CD4-positive, alpha-beta T cell treated with Interleukin-4 for 4 hours (primary cell): ENCODE results near the gene KRTAP10-5.
"Not testable (repeated sequence)": the region's sequence is repeated elsewhere in the genome, so short reads cannot be mapped to it uniquely, and the experiment has no call there.

Source experiments
- DNase-seq: peaks from one replicate; pipeline ENCODE4 v3.0.0-alpha.2; 2020

KRTAP10-5 gene

DNA sequence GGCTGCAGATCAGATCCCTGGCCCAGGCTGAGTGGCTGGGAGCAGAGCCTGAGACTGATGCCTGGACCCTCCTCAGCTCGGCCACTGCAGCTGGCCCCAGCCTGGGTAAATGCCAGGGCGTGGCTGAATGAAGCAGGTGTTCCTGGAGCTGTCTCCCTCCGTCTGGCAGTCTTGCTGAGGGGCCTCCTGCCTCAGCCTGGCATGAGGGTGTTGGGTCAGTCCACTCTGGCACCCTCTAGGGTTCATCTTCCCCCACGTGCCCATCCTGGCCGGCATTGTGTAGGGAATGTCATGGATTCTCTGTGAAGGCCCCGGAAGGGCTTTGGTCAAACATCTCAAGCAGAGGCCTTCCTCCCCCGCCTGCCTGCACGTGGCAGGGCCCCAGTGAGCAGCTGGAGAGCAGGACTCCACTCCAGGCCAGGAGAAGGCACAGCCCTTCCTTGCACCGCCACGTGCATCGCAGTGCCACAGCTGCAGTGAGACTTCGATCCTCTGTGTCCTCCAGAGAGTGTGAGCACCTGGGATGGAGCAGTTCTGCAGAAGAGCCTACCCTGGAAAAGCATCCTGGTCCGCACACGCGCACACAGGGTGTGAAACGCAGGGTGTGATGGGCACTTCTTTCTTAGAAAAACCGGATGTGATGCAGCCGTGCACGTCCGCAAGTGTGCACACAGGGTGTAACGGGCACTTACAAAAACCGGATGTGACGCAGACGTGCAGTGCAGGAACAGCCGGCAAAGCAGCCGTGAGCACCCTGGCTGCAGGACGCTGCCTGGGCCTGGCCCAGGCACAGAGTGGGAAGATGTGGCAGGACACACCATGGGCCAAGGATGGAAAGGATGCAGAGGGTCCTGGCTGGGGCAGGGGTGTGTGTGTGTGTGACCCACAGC is 11.5 kb downstream of the KRTAP10-5 start:
- no peak for DNase-seq

DNA sequence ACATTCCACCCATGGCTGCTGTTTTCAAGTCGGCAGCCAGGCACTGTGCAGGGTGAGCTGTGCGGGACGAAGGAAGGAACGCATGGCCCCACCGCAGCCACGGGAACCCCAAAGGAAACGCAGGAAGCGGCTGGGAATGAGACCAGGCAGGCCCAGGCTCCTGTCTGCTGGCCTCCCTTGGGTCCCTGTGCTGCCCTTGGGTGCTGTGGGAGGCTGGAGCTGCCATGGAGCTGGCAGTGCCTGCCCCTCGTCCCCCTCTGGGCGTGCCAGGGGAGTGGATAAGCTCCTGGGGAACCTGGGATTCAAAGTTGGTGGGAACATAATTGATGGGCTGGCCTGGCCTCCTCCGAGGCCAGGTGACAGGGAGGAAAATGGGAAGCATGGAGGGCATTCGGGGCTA is 12.1 kb downstream of the KRTAP10-5 start:
- no peak for DNase-seq

DNA sequence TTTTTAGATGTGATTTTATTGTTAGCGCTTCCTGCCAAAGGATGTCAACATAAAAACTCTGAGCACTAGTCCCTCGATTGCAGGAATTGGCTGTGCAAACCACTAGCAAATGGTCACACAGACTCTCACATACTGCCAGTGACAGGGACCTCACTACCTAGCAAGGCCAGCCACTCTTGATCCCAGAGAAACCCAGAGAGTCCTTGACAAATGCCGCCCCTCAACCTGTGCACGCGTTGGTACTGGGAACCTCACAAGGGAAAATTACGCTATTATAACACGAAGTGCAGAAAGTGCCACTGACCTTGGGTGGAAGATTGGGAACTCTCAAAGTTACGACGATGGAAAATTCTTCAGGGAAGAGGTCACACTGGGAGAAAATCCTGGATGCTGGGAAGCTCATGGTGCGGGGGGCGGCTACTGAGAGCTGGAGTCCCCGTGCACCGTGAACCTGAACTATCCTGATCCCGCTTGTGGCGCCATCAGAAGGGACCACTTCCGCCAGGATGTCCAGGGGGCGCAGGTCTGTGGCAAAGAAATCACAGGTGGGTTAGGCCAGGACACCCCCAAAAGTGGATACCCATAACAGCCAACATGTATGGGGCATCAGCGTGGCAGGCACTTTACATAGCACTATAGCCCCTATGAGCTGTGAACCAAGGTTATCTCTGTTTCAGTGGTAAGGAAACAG is 12.8 kb downstream of the KRTAP10-5 start:
- DNase-seq = no peak

DNA sequence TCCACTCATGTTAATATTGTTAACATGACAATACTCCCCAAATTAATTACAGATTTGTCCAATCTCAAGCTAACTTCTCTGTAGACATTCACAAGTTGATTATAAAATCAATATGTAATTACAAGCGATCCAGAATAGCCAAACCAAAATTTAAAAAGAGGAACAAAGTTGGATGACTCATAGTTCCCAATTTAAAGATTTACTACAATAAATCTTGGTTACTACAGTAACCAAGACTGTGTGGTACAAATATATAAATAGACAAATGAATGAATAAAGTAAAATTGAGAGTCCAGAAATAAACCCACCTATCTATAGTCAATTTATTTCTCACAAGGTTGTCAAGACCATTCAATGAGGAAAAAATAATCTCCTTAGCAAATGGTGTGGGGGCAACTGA is 14.0 kb downstream of the KRTAP10-5 start:
- DNase-seq = no peak

DNA sequence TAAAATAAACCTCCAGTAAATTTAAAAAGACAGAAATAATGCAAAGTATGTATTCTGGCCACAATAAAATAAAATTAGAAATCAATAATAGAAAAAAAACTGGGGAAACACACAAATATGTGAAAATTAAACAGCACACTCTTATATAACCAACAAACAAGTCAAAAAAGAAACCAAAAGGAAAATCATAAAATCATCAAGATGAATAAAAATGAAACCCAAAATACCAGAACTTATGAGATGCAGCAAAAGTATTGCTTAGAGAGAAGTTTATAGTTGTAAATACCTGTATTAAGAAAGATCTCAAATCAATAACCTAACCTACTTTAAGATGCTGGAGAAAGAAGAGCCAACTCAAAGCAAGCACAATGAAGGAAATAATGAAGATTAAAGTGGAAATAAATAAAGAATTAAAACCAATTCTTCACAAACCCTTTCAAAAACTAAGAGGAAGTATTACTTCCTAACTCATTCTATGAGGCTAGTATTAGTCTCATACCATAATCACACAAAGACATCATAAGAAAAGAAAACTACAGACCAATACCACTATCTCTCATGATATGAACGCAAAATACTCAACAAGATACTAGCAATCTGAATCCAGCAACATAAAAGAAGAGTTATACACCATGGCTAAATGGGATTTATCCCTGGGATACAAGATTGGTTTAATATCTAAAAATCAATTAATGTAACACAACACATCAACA is 15.4 kb downstream of the KRTAP10-5 start:
- DNase-seq = no peak

DNA sequence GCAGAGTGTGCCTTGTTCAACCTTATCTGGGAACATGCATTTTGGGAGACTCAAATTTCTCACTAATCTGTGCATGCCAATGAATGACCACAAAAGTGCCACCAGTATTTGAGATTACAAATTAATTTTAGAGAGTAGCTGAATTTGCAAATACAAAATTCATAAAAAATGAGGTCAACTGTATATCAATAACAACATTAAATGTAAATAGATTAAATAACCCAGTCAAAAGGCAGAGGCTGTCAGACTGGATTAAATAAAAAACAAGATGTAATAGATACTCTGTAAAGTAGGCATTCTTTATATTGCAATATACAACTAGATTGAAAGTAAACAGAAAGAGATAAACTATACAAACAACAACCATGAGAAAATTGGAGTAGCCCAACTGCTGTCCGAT is 16.3 kb downstream of the KRTAP10-5 start:
- no peak for DNase-seq

DNA sequence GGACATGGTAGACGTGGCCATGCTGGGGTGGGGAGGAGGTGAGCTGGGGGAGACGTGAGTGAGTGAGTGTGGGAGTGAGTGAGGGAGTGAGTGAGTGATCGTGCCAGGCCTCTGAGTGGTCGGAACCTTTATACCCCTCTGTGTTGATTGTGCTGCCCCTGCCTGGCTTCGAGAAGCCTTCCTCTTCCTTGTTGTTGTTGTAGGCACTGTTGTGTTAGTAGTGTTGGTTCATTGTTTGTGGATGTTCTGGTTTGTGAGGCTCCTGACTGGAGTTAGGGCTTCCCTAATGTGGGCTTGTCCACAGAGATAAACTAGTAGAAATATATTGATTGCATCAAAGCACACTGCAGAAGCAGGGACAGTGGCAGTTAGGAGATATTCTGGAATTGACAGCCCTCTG is 21.7 kb downstream of the KRTAP10-5 start, which contains the start of gene KRTAP10-3:
KRTAP10-3 (minus strand) TSS at position 101 of the 400 bp plus-strand sequence; CDS start at position 21, 80 bp downstream.
- DNase-seq = no peak

DNA sequence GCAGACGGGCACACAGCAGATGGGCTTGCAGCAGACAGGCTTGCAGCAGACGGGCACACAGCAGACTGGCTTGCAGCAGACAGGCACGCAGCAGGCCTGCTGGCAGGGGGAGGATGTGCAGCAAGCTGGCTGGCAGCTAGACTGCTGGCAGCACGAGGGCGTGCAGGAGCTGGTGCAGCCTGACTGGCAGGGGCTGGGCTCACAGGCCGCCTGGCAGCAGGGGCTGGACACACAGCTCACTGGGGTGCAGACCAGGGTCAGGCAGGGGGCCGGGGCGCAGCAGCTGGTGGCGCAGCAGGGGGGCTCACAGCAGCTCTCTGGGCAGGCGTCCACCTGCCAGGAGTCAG is 22.1 kb downstream of the KRTAP10-5 start:
- not testable (repeated sequence) for DNase-seq

DNA sequence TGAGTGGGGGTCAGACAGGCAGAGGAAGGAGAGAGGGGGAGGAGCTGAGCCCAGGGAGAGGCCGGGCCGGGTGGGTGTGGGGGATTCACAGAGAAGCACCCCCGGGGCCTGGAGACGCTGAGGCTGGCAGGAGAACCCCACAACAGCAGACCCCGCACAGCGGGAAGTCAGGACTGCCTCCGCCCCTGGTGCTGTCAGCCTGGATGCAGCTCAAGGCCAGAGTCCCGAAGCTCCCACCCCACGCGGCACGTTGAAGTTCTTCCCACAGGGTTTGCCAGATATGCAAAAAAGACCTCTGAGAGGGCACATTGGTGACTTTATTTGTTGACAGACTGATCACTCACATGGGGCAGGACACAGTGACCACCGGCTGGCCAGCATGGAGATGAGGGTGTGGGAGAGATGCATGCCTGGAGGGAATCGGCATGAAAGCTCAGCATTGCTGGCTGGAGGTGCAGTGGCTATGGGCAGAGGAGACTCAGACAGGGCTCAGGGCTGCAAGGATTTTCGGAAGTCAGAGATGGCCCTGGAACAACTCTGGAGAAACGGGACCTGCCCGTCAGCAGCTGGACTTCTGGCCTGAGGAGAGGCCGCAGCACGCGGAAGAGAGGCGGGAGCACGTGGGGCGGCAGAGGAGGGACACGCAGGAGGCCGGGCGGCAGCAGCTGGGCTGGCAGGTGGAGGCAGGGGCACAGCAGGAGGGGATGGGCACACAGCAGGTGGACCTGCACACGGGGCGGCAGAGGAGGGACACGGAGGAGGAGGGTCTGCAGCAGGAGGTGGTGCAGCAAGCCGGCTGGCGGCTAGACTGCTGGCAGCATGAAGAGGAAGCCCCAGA is 22.7 kb downstream of the KRTAP10-5 start:
- DNase-seq = no peak

DNA sequence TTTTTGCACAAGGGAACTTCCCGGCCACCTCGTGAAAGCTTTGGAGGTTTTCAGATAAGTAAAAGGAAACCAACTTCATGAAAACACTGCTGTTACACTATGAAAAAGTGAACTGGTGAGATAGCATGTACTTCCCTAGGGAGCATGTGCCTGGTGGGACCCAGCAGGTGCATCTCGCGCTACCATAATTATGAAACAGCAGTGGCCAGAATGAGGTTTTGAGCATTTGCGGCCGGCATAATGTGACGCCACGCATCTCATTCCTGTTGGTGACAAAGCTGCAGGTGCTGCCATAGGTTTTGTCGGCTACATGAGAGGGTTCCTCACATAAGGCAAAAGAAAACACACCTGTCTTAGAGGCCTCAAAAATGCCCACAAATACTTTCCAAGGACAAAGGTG is 23.5 kb downstream of the KRTAP10-5 start:
- DNase-seq = no peak

DNA sequence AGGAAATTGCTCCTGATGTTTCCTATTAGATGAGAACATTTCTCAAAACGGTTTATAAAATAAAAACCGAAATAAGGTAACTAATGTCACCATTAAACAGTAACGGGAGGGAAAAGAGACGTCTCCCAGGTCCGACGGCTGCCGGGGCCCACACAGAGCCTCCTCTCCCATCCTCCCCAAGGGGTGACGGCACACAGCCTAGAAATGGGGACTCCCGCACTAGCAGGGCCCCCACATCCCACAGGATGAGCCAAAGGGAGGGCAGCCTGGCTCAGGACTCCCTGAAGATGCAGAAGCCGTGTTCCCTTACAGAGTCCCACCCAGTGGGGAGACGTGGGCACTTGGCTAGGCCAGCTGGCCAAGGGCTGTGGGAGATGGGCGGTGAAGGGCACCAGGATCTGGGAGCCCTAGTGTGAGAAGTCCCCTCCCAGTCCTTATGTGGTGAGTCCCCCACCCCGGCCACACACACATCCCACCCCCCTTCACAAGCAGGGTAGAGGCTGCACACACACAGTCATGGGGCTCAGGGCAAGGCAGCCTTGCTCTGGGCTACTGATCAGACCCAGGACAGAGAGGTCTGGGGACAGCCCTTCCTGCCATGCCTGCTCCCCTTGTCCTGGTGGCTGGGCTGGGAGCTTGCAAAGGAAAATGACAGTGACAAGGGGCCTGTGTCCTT is 25.1 kb downstream of the KRTAP10-5 start:
- no peak for DNase-seq

DNA sequence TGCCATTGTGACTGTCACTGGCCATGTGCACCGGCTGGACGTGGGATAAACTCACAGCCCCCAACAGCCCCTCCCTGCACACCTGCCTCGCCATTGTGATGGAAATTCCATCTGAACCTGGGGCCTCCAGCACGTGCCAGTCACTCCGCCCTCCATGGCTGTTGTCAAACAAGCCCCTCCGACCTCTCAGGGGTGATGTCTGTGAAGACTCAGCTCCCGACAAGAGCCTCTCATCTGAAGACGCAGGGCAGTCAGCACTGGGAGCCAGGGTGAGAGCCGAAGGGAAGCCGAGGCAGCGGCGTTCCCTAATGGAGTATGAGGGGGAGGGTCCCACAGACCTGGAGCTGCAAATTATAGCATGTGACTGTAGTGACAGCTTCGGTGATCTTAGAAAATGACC is 27.7 kb downstream of the KRTAP10-5 start:
- no peak for DNase-seq

DNA sequence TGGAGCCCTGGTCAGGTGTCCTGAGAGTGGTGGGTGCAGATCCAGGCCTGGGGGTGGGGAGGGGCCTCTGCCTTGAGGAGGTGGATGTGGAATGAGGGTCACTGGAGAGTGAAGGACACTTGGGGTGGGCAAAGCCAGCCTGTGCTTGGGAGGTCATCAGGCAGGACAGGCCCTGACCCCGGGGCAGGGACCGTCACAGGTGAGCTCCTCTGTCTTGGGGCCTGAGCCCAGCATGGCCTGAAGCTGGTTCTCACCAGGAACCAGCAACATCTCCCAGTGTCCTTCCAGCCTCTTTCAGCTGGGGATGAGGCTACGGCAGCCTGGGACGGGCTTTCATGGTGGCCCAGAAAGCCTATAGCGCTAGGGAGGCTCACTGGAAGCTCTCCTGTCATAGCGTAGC is 28.3 kb downstream of the KRTAP10-5 start:
- no peak for DNase-seq

DNA sequence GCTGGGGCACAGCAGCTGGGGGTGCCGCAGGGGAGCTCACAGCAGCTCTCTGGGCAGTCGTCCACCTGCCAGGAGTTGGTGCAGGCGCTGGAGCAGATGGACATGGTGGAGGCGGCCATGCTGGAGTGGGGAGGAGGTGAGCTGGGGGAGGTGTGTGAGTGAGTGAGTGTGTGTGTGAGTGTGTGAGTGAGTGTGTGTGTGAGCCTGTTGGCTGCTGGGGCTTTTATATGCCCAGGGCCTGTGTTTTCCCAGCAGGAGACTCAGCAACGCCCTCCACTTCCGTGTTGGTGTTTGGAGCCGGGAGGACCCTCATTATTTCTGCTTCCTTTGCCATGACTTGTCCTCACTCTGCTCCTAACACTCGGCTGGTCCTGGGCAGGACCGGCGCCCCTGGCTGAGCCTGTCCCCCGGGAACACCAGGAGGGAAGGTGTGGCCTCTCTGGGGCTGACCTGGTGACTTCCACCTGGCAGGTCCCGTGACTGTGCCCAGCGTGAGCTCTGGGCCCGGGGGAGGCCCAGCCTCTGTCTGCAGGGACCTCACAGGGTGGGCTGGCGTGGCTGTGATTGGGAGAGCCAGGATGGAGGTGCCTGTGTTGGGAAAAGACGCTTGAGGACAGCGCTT is 29.0 kb downstream of the KRTAP10-5 start, which contains the start of gene KRTAP10-2:
KRTAP10-2 (minus strand) TSS at position 166 of the 622 bp plus-strand sequence; CDS start at position 119, 47 bp downstream.
- DNase-seq = no peak

DNA sequence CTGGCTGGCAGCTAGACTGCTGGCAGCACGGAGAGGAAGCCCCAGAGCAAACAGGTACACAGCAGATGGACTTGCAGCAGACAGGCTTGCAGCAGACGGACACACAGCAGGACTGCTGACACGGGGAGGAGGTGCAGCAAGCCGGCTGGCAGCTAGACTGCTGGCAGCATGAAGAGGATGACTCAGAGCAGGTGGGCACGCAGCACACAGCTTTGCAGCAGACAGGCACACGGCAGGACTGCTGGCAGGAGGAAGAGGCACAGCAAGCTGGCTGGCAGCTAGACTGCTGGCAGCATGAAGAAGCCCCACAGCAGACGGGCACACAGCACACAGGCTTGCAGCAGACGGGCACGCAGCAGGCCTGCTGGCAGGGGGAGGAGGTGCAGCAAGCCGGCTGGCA is 29.6 kb downstream of the KRTAP10-5 start:
- DNase-seq = no peak

DNA sequence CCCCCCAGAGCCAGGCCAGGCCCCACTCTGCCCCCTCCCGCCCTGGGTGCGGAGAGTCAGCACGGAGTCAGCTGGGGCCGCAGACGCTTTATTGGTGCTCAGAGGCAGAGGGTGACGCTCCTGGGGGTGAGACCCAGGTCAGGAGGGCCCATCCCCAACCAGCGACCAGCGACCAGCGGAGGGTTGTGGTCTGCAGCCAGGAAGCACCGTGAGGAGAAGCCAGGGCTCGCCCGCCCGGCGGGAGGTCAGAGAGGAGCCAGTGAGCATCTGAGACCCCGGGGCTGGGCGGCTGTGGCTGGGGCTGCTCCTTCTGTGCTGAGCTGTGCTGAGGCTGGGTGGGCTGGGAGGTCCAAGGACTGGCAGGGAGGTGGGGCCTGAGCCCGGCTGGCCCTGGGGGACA is 30.1 kb downstream of the KRTAP10-5 start:
- not testable (repeated sequence) for DNase-seq

DNA sequence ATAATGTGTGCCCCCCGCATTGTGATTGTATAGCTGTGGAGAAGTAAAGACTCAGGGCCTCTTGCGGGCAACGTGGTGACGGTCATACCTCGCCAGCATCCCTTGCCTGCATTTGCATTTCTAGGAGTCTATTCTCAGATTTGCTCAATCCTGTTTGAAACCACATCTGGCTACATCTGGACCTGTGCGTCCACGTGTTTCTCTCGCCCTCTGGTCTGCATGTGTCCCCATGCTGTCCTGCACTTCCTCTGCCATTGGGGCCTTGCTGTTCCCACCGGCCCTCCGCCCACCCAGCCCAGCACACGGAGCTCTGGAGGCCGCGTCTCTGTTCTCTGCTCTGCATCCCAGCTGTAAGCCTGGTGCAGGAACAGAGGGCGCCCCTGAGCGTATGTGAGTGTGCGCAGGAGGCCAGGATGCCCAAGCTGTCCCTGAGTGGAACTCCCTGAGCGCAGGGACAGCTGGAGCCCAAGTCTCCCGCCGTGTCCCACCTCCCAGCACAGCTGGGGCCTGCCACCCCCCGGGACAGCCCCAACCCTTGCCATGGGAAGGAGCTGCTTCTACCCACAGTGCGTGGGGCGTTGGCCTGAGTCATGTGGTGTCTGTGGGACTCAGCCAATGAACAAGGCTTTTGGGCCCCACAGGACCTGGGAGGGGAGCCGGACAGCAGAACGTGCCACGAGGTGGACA is 30.7 kb downstream of the KRTAP10-5 start:
- DNase-seq = no peak

DNA sequence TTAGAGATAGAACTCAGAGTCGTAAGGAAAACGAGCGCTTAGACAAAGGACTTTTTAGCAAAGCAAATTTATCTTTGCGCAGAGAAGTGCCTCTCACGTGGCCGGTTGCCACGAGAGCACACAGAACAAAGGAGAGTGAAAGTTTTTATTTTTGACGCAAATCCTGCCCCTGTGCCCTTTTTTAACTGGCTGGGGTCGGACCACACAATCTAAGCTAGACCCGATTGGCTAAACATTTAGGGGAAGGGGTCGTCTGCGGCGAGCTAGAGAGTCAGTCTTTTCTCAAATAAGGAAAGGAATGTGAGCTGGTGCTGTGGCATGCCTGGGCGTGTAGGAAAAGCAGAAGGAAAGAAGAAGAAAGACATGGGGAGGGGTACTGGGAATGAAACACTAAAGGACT is 31.5 kb downstream of the KRTAP10-5 start:
- DNase-seq = no peak

DNA sequence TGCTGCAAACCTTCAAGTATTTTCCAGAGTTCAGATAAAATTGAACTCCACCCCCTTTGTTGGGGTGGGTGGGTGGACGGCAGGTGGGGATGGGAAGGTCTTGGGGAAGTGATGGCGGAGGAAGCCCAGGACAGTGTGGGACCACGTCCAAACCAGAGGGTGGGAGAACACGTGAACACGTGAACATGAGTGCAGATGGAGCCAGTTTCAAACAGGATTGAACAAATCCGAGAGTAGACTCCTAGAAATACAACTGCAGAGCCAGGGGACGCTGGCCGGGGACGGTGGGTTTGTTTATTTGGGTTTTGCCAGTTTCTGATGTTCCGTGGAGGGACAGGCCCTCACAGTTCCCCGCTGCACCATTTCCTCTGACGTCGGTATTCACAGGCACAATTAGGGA is 32.0 kb downstream of the KRTAP10-5 start:
- no peak for DNase-seq

DNA sequence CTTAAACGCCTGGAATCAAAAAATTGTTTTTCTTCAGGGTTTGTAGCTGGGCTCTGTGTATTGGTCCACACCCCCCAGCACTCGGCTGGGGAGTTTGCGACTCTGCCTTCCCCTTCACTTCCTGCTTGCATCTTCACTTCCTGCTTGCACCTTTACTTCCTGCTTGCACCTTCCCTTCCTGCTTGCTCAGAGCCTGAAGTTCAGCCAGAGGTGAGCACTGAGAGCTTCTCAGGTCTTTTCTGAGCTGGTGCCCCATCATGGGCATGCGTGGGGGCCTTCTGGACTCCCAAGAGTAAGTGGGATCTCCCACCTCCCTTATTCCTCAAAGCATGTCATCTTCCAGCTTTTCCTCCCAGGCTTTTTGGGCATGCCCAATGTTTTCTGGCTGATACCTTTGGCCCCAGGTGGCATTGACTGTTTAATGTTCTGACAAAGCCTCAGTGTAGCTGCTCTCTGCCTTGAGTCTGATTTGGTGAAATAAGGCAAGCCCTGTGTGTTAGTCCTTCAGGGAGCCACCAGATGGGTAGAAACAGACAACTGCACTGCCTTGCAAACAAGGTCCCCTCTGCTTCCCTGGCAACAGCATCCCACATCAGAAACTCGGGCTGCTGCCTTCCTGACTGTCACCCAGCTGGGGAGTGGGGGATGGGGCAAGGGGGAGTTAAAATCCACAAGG is 32.6 kb downstream of the KRTAP10-5 start:
- DNase-seq = peak; percentile 45
